Loucy (cell line): ENCODE measurements around the gene CALHM6.

Experiments
- H2AFZ ChIP-seq: fragments of 200-600 bp; sonication (generic); 2 replicates; pipeline ENCODE4 v1.6.0; 2016; ENCODE audit warnings: antibody characterized with exemption, mild to moderate bottlenecking, low read length, moderate library complexity
- H3F3A ChIP-seq: fragments of 200-600 bp; 2 replicates; pipeline ENCODE4 v1.6.0; 2016; ENCODE audit warnings: antibody characterized with exemption, low read depth, mild to moderate bottlenecking
- H3K27me3 ChIP-seq: fragments of 200-600 bp; sonication (generic); 2 replicates; pipeline ENCODE4 v1.6.1; 2014; ENCODE audit warnings: low read length, mild to moderate bottlenecking; ENCODE audit not compliant: insufficient read depth, poor library complexity, severe bottlenecking
- H3K36me3 ChIP-seq: fragments of 200-600 bp; sonication (generic); 2 replicates; pipeline ENCODE4 v1.6.1; 2016; ENCODE audit warnings: low read length; ENCODE audit not compliant: insufficient read depth
- H3K4me1 ChIP-seq: fragments of 200-600 bp; sonication (generic); 2 replicates; pipeline ENCODE4 v1.5.1; 2014; ENCODE audit warnings: low read length, mild to moderate bottlenecking; ENCODE audit not compliant: insufficient read depth, poor library complexity, severe bottlenecking
- H3K4me2 ChIP-seq: fragments of 200-600 bp; sonication (generic); 2 replicates; pipeline ENCODE4 v1.6.0; 2014; ENCODE audit warnings: antibody characterized with exemption, low read length, low read depth, mild to moderate bottlenecking; ENCODE audit not compliant: poor library complexity, severe bottlenecking
- H3K4me3 ChIP-seq: fragments of 200-600 bp; sonication (generic); 2 replicates; pipeline ENCODE4 v1.5.1; 2014; ENCODE audit warnings: low read length, mild to moderate bottlenecking, mixed read lengths; ENCODE audit not compliant: poor library complexity, severe bottlenecking
- H3K79me2 ChIP-seq: fragments of 200-600 bp; sonication (generic); 2 replicates; pipeline ENCODE4 v1.6.1; 2014; ENCODE audit warnings: low read length; ENCODE audit not compliant: insufficient read depth
- H3K9ac ChIP-seq: fragments of 200-600 bp; sonication (generic); 2 replicates; pipeline ENCODE4 v1.6.0; 2014; ENCODE audit warnings: mild to moderate bottlenecking, low read depth, low read length, moderate library complexity; ENCODE audit not compliant: poor library complexity, severe bottlenecking
- H3K9me2 ChIP-seq: fragments of 200-600 bp; sonication (generic); replicated peaks from 2 replicates; pipeline ENCODE4 v1.6.1; 2016; ENCODE audit warnings: low read depth, low read length, mixed read lengths
- H3K9me3 ChIP-seq: fragments of 200-600 bp; sonication (generic); 2 replicates; pipeline ENCODE4 v1.6.1; 2014; ENCODE audit warnings: mild to moderate bottlenecking, antibody characterized with exemption, low read length, low read depth; ENCODE audit not compliant: insufficient read depth
- H4K20me1 ChIP-seq: fragments of 200-600 bp; sonication (generic); 2 replicates; pipeline ENCODE4 v1.6.0; 2014; ENCODE audit warnings: antibody characterized with exemption, low read length, mild to moderate bottlenecking; ENCODE audit not compliant: insufficient read depth, poor library complexity, severe bottlenecking
- EZH2phosphoT487 ChIP-seq: fragments of 200-600 bp; IDR thresholded peaks from 2 replicates; pipeline ENCODE4 v1.6.1; 2018; ENCODE audit warnings: antibody characterized with exemption, mild to moderate bottlenecking, moderate library complexity, borderline replicate concordance
- TF ChIP-seq, protein P1 (sequence below): fragments of 200-600 bp; sonication (generic); conservative IDR thresholded peaks from 2 replicates; pipeline ENCODE4 v1.5.1; 2014; ENCODE audit warnings: mild to moderate bottlenecking, antibody characterized with exemption, low read length

The CALHM6 gene

GRCh38 chr6:116422238-116422637 is 38.9 kb upstream of the CALHM6 start:
- Histone ChIP-seq H3K4me1 (no peaks in the 10 kb centered on the region), H3K79me2 (no peaks in the 10 kb centered on the region), H3K27me3 (no peaks in the 10 kb centered on the region), H3K4me2 (no peak overlapping the region), H3K9ac (no peak overlapping the region), H3F3A (no peaks in the 10 kb centered on the region), H3K9me3 (no peaks in the 10 kb centered on the region), H3K9me2 (no peaks in the 10 kb centered on the region), H3K4me3 (no peak overlapping the region), H2AFZ (no peak overlapping the region), H3K36me3 (no peaks in the 10 kb centered on the region), H4K20me1 (no peaks in the 10 kb centered on the region)
- no peak for TF ChIP-seq EZH2phosphoT487
- TF ChIP-seq, protein P1, sequence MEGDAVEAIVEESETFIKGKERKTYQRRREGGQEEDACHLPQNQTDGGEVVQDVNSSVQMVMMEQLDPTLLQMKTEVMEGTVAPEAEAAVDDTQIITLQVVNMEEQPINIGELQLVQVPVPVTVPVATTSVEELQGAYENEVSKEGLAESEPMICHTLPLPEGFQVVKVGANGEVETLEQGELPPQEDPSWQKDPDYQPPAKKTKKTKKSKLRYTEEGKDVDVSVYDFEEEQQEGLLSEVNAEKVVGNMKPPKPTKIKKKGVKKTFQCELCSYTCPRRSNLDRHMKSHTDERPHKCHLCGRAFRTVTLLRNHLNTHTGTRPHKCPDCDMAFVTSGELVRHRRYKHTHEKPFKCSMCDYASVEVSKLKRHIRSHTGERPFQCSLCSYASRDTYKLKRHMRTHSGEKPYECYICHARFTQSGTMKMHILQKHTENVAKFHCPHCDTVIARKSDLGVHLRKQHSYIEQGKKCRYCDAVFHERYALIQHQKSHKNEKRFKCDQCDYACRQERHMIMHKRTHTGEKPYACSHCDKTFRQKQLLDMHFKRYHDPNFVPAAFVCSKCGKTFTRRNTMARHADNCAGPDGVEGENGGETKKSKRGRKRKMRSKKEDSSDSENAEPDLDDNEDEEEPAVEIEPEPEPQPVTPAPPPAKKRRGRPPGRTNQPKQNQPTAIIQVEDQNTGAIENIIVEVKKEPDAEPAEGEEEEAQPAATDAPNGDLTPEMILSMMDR: no peak

- Histone ChIP-seq H3K4me2 (no peak overlapping the region), H3K9me2 (no peaks in the 10 kb centered on the region), H3K9me3 (no peaks in the 10 kb centered on the region), H3K4me1 (no peaks in the 10 kb centered on the region), H3K4me3 (no peak overlapping the region), H3K79me2 (no peaks in the 10 kb centered on the region), H3K9ac (no peak overlapping the region), H4K20me1 (no peaks in the 10 kb centered on the region), H3K27me3 (no peaks in the 10 kb centered on the region), H3K36me3 (no peaks in the 10 kb centered on the region), H2AFZ (no peak overlapping the region), H3F3A (no peaks in the 10 kb centered on the region)
- no peak for TF ChIP-seq EZH2phosphoT487
- TF ChIP-seq, protein P1: no peak
Observed at GRCh38 chr6:116424001-116424400, 37.2 kb upstream of the CALHM6 start.

- no peak for TF ChIP-seq EZH2phosphoT487
- TF ChIP-seq, protein P1: no peak
- H3K4me2 ChIP-seq: no peak overlapping the region
Observed at GRCh38 chr6:116426551-116426950, 34.6 kb upstream of the CALHM6 start.

More at GRCh38 chr6:116426551-116426950, 34.6 kb upstream of the CALHM6 start:
- H4K20me1 ChIP-seq: no peaks in the 10 kb centered on the region
- no peaks in the 10 kb centered on the region for H3K79me2 ChIP-seq
- no peaks in the 10 kb centered on the region for H3K9me3 ChIP-seq
- no peaks in the 10 kb centered on the region for H3F3A ChIP-seq
- no peaks in the 10 kb centered on the region for H3K27me3 ChIP-seq
- H3K9me2 ChIP-seq: no peaks in the 10 kb centered on the region
- H3K4me3 ChIP-seq: no peak overlapping the region
- no peak overlapping the region for H3K9ac ChIP-seq
- no peaks in the 10 kb centered on the region for H3K4me1 ChIP-seq
- no peaks in the 10 kb centered on the region for H3K36me3 ChIP-seq
- H2AFZ ChIP-seq: no peak overlapping the region
